ENCODE results near the gene ZBED2. TPM values are rescaled to one million over a fixed set of nuclear protein-coding genes. Genes with fewer than 3 reads are reported as not detected.

ZBED2 gene
- total RNA-seq (not detected in 2 replicates), polyA plus RNA-seq (0.06 TPM in 1 of 2 replicates, not detected in the other), polyA minus RNA-seq (ENCODE audit: low replicate concordance) (not detected in 2 replicates)
- polyA plus RNA-seq (2012): not detected in 2 replicates

GRCh38 chr3:111595232-111595631 is at the start of gene ZBED2:
TSS of gene ZBED2 (minus strand) at chr3:111595346. CDS start at chr3:111594201, 1,145 bp downstream.
- no peaks in the 10 kb centered on the region for H3K36me3 ChIP-seq (ENCODE audit: control insufficient read depth, insufficient read depth, low read length)
- H3K4me2 ChIP-seq (ENCODE audit: extremely low read depth, insufficient read depth, low read length): no peak within 1 kb of the TSS
- no peak within 1 kb of the TSS for H3K9ac ChIP-seq (ENCODE audit: insufficient read depth, low read length)
- no peaks in the 10 kb centered on the region for H3K79me2 ChIP-seq (ENCODE audit: control insufficient read depth, insufficient read depth, low read length)
- no peak for DNase-seq (ENCODE audit: low read depth in 2 of 2)
- H4K20me1 ChIP-seq (ENCODE audit: control insufficient read depth, extremely low read depth, insufficient read depth, low read length): no peaks in the 10 kb centered on the region
- TF ChIP-seq CTCF (conservative IDR thresholded peaks at IDR 0.05 in 1 of 2, IDR thresholded peaks at IDR 0.05 in 1 of 2; ENCODE audit: low read depth in 1 of 2, low read length in 2 of 2) (no peak), EZH2 (IDR thresholded peaks at IDR 0.05; ENCODE audit: low read length, missing control alignments) (no peak)
- peaks cover 8% of the 10 kb centered on the region for H3K4me1 ChIP-seq (ENCODE audit: control insufficient read depth, extremely low read depth, insufficient read depth, low read length)
- H3K4me3 ChIP-seq (replicated peaks in 1 of 4; ENCODE audit: control extremely low read depth in 1 of 4, insufficient read depth in 1 of 4, low read depth in 3 of 4, low read length in 4 of 4): no peak within 1 kb of the TSS
- no peak within 1 kb of the TSS for H2AFZ ChIP-seq (ENCODE audit: low read length)
- no peaks in the 10 kb centered on the region for H3K27me3 ChIP-seq (ENCODE audit: control insufficient read depth, insufficient read depth, low read length)
- no peak within 1 kb of the TSS for H3K27ac ChIP-seq (ENCODE audit: insufficient read depth, low read length)
- no peaks in the 10 kb centered on the region for H3K9me3 ChIP-seq (ENCODE audit: control insufficient read depth, insufficient read depth, low read depth, low read length)

- TF ChIP-seq EZH2 (IDR thresholded peaks at IDR 0.05; ENCODE audit: low read length, missing control alignments) (no peak), CTCF (conservative IDR thresholded peaks at IDR 0.05 in 1 of 2, IDR thresholded peaks at IDR 0.05 in 1 of 2; ENCODE audit: low read depth in 1 of 2, low read length in 2 of 2) (no peak)
- no peak overlapping the region for H2AFZ ChIP-seq (ENCODE audit: low read length)
- H3K79me2 ChIP-seq (ENCODE audit: control insufficient read depth, insufficient read depth, low read length): no peaks in the 10 kb centered on the region
Observed at GRCh38 chr3:111639316-111639715, 44.2 kb upstream of the ZBED2 start.

GRCh38 chr3:111636366-111636885 is 41.3 kb upstream of the ZBED2 start:
- no peak overlapping the region for H3K4me2 ChIP-seq (ENCODE audit: extremely low read depth, insufficient read depth, low read length)
- no peak overlapping the region for H3K4me3 ChIP-seq (replicated peaks in 1 of 4; ENCODE audit: control extremely low read depth in 1 of 4, insufficient read depth in 1 of 4, low read depth in 3 of 4, low read length in 4 of 4)
- H3K9me3 ChIP-seq (ENCODE audit: control insufficient read depth, insufficient read depth, low read depth, low read length): no peaks in the 10 kb centered on the region
- no peak overlapping the region for H3K27ac ChIP-seq (ENCODE audit: insufficient read depth, low read length)
- no peaks in the 10 kb centered on the region for H3K27me3 ChIP-seq (ENCODE audit: control insufficient read depth, insufficient read depth, low read length)
- TF ChIP-seq CTCF (conservative IDR thresholded peaks at IDR 0.05 in 1 of 2, IDR thresholded peaks at IDR 0.05 in 1 of 2; ENCODE audit: low read depth in 1 of 2, low read length in 2 of 2) (no peak), EZH2 (IDR thresholded peaks at IDR 0.05; ENCODE audit: low read length, missing control alignments) (no peak)
- H4K20me1 ChIP-seq (ENCODE audit: control insufficient read depth, extremely low read depth, insufficient read depth, low read length): no peaks in the 10 kb centered on the region
- DNase-seq (ENCODE audit: low read depth in 2 of 2): peak in 1 of 2 donors; percentile 4
- H3K4me1 ChIP-seq (ENCODE audit: control insufficient read depth, extremely low read depth, insufficient read depth, low read length): no peaks in the 10 kb centered on the region
- no peak overlapping the region for H3K9ac ChIP-seq (ENCODE audit: insufficient read depth, low read length)
- H3K36me3 ChIP-seq (ENCODE audit: control insufficient read depth, insufficient read depth, low read length): no peaks in the 10 kb centered on the region
- H2AFZ ChIP-seq (ENCODE audit: low read length): no peak overlapping the region
- no peaks in the 10 kb centered on the region for H3K79me2 ChIP-seq (ENCODE audit: control insufficient read depth, insufficient read depth, low read length)

More at GRCh38 chr3:111639316-111639715, 44.2 kb upstream of the ZBED2 start:
- H3K36me3 ChIP-seq (ENCODE audit: control insufficient read depth, insufficient read depth, low read length): no peaks in the 10 kb centered on the region
- DNase-seq (ENCODE audit: low read depth in 2 of 2): no peak
- no peaks in the 10 kb centered on the region for H3K27me3 ChIP-seq (ENCODE audit: control insufficient read depth, insufficient read depth, low read length)
- H3K9ac ChIP-seq (ENCODE audit: insufficient read depth, low read length): no peak overlapping the region
- H3K4me3 ChIP-seq (replicated peaks in 1 of 4; ENCODE audit: control extremely low read depth in 1 of 4, insufficient read depth in 1 of 4, low read depth in 3 of 4, low read length in 4 of 4): no peak overlapping the region
- no peaks in the 10 kb centered on the region for H3K9me3 ChIP-seq (ENCODE audit: control insufficient read depth, insufficient read depth, low read depth, low read length)
- no peaks in the 10 kb centered on the region for H4K20me1 ChIP-seq (ENCODE audit: control insufficient read depth, extremely low read depth, insufficient read depth, low read length)
- no peaks in the 10 kb centered on the region for H3K4me1 ChIP-seq (ENCODE audit: control insufficient read depth, extremely low read depth, insufficient read depth, low read length)
- no peak overlapping the region for H3K27ac ChIP-seq (ENCODE audit: insufficient read depth, low read length)
- no peak overlapping the region for H3K4me2 ChIP-seq (ENCODE audit: extremely low read depth, insufficient read depth, low read length)
